ENCODE measurements around the gene ELP4. TPM values are rescaled to one million over a fixed set of nuclear protein-coding genes. Genes with fewer than 3 reads are reported as not detected.

The ELP4 gene
- total RNA-seq, 1 experiment from 2014 or later = 17.2 TPM

DNA sequence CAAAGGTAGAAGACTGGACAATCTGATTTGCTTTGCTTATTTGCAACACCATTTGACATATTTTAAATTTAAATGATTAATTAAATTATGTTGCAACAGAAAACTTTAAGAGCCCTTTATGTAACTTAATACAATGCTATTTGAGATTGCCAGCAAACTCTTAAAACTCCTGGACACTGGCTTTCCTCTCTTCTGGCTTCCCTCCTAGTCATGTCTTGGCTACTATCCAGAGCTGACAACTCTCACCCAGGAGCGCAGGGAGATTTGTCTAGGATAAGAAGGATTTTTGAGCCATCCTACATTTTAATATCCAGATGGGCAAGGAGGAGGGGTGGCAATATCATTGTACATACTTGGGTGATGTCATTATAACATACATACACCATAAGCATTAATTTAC is 134.3 kb downstream of the ELP4 start:
- intact Hi-C loops (cut with micrococcal nuclease; ENCODE audit: unreplicated experiment) = loop anchor here (10.0 kb wide), 1 partner anchor 531 kb away; no protein-coding TSS in a partner anchor
- ChIA-PET CTCF (interaction anchor here (0.5 kb wide), 1 partner anchor 153 kb away, joined by 4 read pairs; no protein-coding TSS in a partner anchor), POLR2A (no interaction called here)
- no peaks in the 10 kb centered on the region for H3K27me3 ChIP-seq (ENCODE audit: control insufficient read depth, insufficient read depth, low read length)
- no peak overlapping the region for H3K27ac ChIP-seq (ENCODE audit: low read length)
- no peak for DNase-seq (ENCODE audit: low read depth, low spot score)
- BruUV-seq (replicated peaks) = no TSS peak
- TF ChIP-seq, protein P1, sequence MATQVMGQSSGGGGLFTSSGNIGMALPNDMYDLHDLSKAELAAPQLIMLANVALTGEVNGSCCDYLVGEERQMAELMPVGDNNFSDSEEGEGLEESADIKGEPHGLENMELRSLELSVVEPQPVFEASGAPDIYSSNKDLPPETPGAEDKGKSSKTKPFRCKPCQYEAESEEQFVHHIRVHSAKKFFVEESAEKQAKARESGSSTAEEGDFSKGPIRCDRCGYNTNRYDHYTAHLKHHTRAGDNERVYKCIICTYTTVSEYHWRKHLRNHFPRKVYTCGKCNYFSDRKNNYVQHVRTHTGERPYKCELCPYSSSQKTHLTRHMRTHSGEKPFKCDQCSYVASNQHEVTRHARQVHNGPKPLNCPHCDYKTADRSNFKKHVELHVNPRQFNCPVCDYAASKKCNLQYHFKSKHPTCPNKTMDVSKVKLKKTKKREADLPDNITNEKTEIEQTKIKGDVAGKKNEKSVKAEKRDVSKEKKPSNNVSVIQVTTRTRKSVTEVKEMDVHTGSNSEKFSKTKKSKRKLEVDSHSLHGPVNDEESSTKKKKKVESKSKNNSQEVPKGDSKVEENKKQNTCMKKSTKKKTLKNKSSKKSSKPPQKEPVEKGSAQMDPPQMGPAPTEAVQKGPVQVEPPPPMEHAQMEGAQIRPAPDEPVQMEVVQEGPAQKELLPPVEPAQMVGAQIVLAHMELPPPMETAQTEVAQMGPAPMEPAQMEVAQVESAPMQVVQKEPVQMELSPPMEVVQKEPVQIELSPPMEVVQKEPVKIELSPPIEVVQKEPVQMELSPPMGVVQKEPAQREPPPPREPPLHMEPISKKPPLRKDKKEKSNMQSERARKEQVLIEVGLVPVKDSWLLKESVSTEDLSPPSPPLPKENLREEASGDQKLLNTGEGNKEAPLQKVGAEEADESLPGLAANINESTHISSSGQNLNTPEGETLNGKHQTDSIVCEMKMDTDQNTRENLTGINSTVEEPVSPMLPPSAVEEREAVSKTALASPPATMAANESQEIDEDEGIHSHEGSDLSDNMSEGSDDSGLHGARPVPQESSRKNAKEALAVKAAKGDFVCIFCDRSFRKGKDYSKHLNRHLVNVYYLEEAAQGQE (IDR thresholded peaks at IDR 0.05; ENCODE audit: insufficient read depth in 1 of 2, low read depth in 2 of 2, low read length in 1 of 2) = no peak
- TF ChIP-seq CTCF (IDR thresholded peaks at IDR 0.05) (no peak), TCF7L2 (IDR thresholded peaks at IDR 0.05; ENCODE audit: low read depth, low read length) (no peak), POLR2AphosphoS5 (IDR thresholded peaks at IDR 0.05; ENCODE audit: low read depth, low read length) (no peak), SIN3A (IDR thresholded peaks at IDR 0.05; ENCODE audit: borderline replicate concordance, insufficient read depth, low read depth, low read length) (no peak)
- no peak overlapping the region for H3K4me3 ChIP-seq (ENCODE audit: low read depth in 2 of 2, low read length in 2 of 2)
- H3K9me3 ChIP-seq (ENCODE audit: control insufficient read depth, insufficient read depth, low read depth, low read length) = no peaks in the 10 kb centered on the region
- in situ Hi-C loops (cut with HindIII; ENCODE audit: low pct_unique_long_range_greater_than_20kb, low sequenced_read_pairs) = no loop called here
- ATAC-seq = no peak
- H3K36me3 ChIP-seq (ENCODE audit: control insufficient read depth, insufficient read depth, low read length) = no peaks in the 10 kb centered on the region
- H3K4me1 ChIP-seq (ENCODE audit: control insufficient read depth, insufficient read depth, low read length) = no peaks in the 10 kb centered on the region

GRCh38 chr11:31645747-31646146 is 136.2 kb downstream of the ELP4 start:
- no peak overlapping the region for H3K27ac ChIP-seq (ENCODE audit: low read length)
- BruUV-seq (replicated peaks) = no TSS peak
- ATAC-seq = no peak
- no peaks in the 10 kb centered on the region for H3K9me3 ChIP-seq (ENCODE audit: control insufficient read depth, insufficient read depth, low read depth, low read length)
- ChIA-PET CTCF (no interaction called here), POLR2A (no interaction called here)
- TF ChIP-seq SIN3A (IDR thresholded peaks at IDR 0.05; ENCODE audit: borderline replicate concordance, insufficient read depth, low read depth, low read length) (no peak), CTCF (IDR thresholded peaks at IDR 0.05) (no peak), POLR2AphosphoS5 (IDR thresholded peaks at IDR 0.05; ENCODE audit: low read depth, low read length) (no peak), TCF7L2 (IDR thresholded peaks at IDR 0.05; ENCODE audit: low read depth, low read length) (no peak)
- TF ChIP-seq, protein P1 (IDR thresholded peaks at IDR 0.05; ENCODE audit: insufficient read depth in 1 of 2, low read depth in 2 of 2, low read length in 1 of 2) = no peak
- peak; percentile 35 for DNase-seq (ENCODE audit: low read depth, low spot score)
- no peaks in the 10 kb centered on the region for H3K27me3 ChIP-seq (ENCODE audit: control insufficient read depth, insufficient read depth, low read length)
- no peaks in the 10 kb centered on the region for H3K36me3 ChIP-seq (ENCODE audit: control insufficient read depth, insufficient read depth, low read length)
- no peaks in the 10 kb centered on the region for H3K4me1 ChIP-seq (ENCODE audit: control insufficient read depth, insufficient read depth, low read length)
- no peak overlapping the region for H3K4me3 ChIP-seq (ENCODE audit: low read depth in 2 of 2, low read length in 2 of 2)
- intact Hi-C loops (cut with micrococcal nuclease; ENCODE audit: unreplicated experiment) = loop anchor here (10.0 kb wide), 1 partner anchor 529 kb away; no protein-coding TSS in a partner anchor
- in situ Hi-C loops (cut with HindIII; ENCODE audit: low pct_unique_long_range_greater_than_20kb, low sequenced_read_pairs) = no loop called here
